ENCODE results near the gene CDH3. TPM values are rescaled to one million over a fixed set of nuclear protein-coding genes. Genes with fewer than 3 reads are reported as not detected.

Gene CDH3
- total RNA-seq, 1 experiment from 2014 or later = not detected

DNA sequence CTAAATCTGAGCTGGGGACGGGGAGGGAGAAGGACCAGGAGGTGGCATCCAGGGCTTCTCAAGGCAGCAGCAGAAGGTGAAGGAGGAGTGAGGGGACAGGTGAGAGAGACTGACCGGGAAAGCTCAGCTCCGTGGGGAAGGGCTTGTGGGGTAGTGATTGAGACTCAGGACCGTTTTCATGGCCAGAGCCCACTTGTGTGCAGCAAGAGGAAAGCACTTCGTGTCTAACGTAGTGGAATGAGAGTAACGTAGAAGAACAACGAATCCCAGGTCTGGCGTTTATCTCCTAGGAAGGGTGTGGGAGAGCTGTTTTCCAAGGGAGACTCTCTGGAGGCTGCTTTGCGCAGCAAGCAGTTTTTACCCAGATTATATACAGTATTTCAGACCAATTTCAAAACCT lies 1.3 kb upstream of the CDH3 start:
- Histone ChIP-seq H3K27me3 (no peaks in the 10 kb centered on the region), H3K4me3 (no peak overlapping the region), H3K36me3 (no peaks in the 10 kb centered on the region), H3K9me3 (no peaks in the 10 kb centered on the region)
- no peak for DNase-seq

DNA sequence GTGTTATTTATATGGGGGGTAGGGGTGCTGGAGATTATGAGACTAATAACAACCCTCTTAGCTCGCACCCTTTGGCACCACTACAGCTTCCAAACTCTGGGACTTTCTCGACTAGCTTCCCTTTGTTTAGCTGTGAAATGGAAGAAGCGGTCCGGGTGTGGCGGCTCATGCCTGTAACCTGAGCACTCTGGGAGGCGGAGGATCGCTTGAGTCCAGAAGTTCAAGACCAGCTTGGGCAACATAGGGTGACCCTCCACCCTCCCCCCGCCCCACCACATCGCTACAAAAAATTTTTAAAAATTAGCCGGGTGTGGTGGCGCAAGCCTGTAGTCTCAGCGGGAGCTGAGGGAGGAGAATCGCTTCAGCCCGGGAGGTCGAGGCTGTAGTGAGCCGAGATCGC lies 814 bp upstream of the CDH3 start:
- Histone ChIP-seq H3K4me3 (no peak overlapping the region), H3K9me3 (no peaks in the 10 kb centered on the region), H3K27me3 (no peaks in the 10 kb centered on the region), H3K36me3 (no peaks in the 10 kb centered on the region)
- DNase-seq = no peak

GRCh38 chr16:68645494-68646388 lies 631 bp downstream of the CDH3 start:
- Histone ChIP-seq H3K36me3 (no peaks in the 10 kb centered on the region), H3K4me3 (no peak overlapping the region), H3K9me3 (no peaks in the 10 kb centered on the region), H3K27me3 (no peaks in the 10 kb centered on the region)
- DNase-seq = no peak

DNA sequence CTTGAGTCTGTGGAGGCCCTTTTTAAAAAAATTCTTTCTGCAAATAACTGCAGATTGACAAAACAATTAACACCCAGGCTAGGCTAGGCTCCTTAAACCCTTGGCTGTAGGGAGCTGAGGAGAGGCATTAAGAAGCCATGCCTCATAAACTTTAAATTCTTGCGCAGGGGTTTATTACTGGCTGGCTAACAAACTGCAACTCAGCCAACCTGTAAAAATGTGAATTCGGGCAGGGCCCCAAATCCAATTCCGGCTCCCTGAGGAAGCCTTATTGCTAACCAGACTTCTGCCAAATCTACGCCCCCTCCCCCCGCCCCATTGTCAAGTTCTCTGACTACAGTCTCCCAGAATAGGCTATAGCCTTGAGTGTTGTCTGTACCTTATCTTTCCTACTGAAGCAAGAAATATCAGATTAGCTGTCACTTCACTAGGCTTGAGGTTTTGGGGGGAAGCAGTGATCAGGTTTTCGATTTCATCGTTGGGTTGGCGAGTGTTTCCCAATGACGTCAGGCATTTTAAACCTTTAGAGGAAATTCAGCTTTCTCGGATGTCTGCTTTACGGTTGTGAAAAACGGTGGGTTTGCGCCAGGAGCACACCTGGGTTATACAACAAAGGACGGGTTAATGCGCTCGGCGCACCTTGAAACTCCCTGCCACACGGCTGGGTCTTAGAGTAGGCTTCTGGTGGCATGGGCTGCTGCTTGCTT lies 2.0 kb downstream of the CDH3 start:
- Histone ChIP-seq H3K27me3 (no peaks in the 10 kb centered on the region), H3K4me3 (no peak overlapping the region), H3K9me3 (no peaks in the 10 kb centered on the region), H3K36me3 (no peaks in the 10 kb centered on the region)
- DNase-seq = peak; percentile 37

- Histone ChIP-seq H3K4me3 (no peak overlapping the region), H3K27me3 (no peaks in the 10 kb centered on the region), H3K36me3 (no peaks in the 10 kb centered on the region), H3K9me3 (no peaks in the 10 kb centered on the region)
- DNase-seq = no peak
Measured at GRCh38 chr16:68651136-68651535, 6.0 kb downstream of the CDH3 start.

- H3K27me3 ChIP-seq = no peaks in the 10 kb centered on the region
- no peaks in the 10 kb centered on the region for H3K36me3 ChIP-seq
- H3K4me3 ChIP-seq = no peak overlapping the region
- DNase-seq = no peak
- no peaks in the 10 kb centered on the region for H3K9me3 ChIP-seq
Measured at GRCh38 chr16:68652659-68653058, 7.5 kb downstream of the CDH3 start.

DNA sequence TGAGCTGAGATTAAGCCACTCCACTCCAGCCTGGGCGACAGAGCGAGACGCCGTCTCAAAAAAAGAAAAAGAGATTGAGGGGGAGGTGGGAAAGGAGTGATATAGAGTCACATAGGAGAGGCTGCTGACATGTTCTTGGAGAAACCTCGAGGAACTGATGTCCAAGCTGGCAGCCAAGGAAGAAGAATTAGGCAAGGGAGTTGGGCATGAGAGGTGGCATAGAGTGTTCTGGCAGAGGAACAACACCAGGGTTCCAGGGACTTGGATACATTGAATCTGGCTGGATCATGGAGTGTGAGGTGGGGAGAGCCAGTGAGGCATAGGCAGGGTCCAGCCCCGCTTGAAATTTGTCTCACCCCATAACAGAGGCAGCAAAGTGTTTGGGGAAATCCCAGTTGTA lies 10.7 kb downstream of the CDH3 start:
- H3K4me3 ChIP-seq = no peak overlapping the region
- no peaks in the 10 kb centered on the region for H3K9me3 ChIP-seq
- no peaks in the 10 kb centered on the region for H3K27me3 ChIP-seq
- H3K36me3 ChIP-seq = no peaks in the 10 kb centered on the region
- DNase-seq = no peak

DNA sequence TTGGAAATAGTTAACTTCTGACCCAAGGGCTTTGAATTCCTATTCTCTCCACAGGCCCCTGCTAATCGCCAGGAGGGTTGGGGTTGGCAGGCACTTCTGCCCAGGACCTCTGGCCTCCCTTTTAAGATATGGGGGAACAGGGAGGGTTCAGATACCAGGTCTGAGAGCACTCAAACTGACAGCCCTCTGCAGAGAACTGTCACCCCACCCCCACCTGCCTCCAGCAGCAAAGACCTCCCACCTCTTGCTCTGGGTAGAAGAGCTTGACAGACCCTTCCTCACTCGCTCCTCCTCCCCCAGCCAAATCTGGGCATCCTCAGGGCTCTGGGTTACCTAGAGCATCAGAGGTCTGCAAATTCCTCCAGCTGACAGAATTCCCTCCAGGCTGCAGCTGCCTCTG lies 11.6 kb downstream of the CDH3 start:
- Histone ChIP-seq H3K27me3 (no peaks in the 10 kb centered on the region), H3K9me3 (no peaks in the 10 kb centered on the region), H3K36me3 (no peaks in the 10 kb centered on the region), H3K4me3 (no peak overlapping the region)
- no peak for DNase-seq

GRCh38 chr16:68658341-68658973 lies 13.3 kb downstream of the CDH3 start:
- H3K9me3 ChIP-seq = no peaks in the 10 kb centered on the region
- no peak overlapping the region for H3K4me3 ChIP-seq
- DNase-seq = peak; percentile 53
- no peaks in the 10 kb centered on the region for H3K27me3 ChIP-seq
- H3K36me3 ChIP-seq = no peaks in the 10 kb centered on the region

- no peak overlapping the region for H3K4me3 ChIP-seq
- no peak for DNase-seq
- no peaks in the 10 kb centered on the region for H3K36me3 ChIP-seq
- no peaks in the 10 kb centered on the region for H3K9me3 ChIP-seq
- H3K27me3 ChIP-seq = no peaks in the 10 kb centered on the region
Measured at GRCh38 chr16:68658974-68659360, 13.9 kb downstream of the CDH3 start.

DNA sequence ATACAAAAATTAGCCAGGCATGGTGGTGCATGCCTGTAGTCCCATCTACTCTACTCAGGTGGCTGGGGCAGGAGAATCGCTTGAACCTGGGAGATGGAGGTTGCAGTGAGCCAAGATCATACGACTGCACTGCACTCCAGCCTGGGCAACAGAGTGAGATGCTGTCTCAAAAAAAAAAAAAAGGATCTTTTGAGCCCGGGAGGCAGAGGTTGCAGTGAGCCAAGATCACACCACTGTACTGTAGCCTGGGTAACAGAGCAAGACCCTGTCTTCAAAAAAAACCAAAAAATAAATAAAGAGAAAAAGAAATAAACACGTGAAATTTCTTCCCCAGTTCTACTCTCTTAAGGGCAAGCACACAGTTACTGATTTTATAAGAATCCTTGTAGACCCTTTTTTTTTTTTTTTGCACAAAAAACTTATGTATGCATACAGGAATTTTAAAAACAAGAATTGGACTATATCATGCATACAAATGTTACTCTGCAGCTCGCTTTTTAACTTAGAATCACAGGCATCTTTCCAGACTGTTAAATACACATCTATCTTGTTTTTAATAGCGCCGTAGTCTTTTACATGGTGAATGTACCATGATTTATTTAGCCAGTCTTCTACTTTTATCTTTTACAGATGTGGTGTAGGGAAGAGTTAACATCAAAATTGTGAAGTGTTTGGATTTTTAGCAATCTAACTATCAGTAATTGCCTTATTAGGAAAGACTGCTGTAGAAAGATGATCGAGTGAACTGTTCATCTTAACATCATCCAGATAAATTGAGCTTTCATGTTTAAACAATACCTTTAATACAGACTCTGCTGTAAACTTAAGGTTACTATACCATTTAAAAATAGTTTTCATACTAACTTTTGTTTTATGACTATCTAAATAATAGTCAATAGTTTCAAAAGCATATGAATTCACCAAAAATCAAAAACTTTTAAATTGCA lies 14.6 kb downstream of the CDH3 start:
- Histone ChIP-seq H3K4me3 (no peak overlapping the region), H3K9me3 (no peaks in the 10 kb centered on the region), H3K27me3 (no peaks in the 10 kb centered on the region), H3K36me3 (no peaks in the 10 kb centered on the region)
- no peak for DNase-seq

DNA sequence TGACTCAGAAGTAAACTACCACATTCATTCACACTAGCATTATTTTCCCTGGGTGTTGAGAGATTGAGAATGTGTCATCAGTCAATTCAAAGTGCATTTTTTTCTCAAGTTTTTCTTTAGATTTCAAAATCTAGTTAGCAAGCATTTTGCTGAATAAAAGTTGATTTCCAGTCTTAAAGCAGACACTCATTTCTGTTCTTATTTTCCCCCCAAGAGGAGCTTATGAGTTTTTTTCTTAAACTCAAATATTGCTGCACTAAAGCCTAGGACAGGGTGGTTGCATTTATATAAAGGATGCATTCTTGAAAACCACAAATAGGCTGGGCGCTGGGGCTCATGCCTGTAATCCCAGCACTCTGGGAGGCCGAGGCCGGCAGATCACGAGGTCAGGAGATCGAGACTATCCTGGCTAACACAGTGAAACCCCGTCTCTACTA lies 15.3 kb downstream of the CDH3 start:
- H3K4me3 ChIP-seq = no peak overlapping the region

GRCh38 chr16:68662035-68662434 lies 16.9 kb downstream of the CDH3 start:
- Histone ChIP-seq H3K27me3 (no peaks in the 10 kb centered on the region), H3K9me3 (no peaks in the 10 kb centered on the region), H3K36me3 (no peaks in the 10 kb centered on the region), H3K4me3 (no peak overlapping the region)
- DNase-seq = no peak

More for the DNA sequence above, 15.3 kb downstream of the CDH3 start:
- peak; percentile 23 for DNase-seq
- Histone ChIP-seq H3K9me3 (no peaks in the 10 kb centered on the region), H3K27me3 (no peaks in the 10 kb centered on the region), H3K36me3 (no peaks in the 10 kb centered on the region)

DNA sequence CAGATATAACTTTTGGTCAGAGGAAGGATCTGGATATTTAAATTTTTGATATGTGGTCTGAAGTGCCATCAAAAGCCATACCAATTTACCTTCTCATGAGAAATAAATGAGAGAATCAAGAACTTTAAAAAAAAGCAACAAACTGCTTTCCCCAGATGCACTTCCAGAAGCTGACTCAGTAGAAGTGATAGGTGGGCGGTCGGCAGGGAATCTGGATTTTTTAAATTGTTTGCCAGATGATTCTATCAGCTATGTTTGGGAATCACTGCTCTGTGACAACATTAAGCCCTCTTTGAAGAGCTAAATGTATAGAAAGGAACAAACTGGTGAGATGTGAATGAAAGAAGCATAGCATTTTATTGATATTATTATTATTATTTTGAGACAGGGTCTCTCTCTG lies 19.2 kb downstream of the CDH3 start:
- Histone ChIP-seq H3K9me3 (no peaks in the 10 kb centered on the region), H3K27me3 (no peaks in the 10 kb centered on the region), H3K36me3 (no peaks in the 10 kb centered on the region), H3K4me3 (no peak overlapping the region)
- no peak for DNase-seq

- DNase-seq = no peak
- Histone ChIP-seq H3K9me3 (no peaks in the 10 kb centered on the region), H3K4me3 (no peak overlapping the region), H3K27me3 (no peaks in the 10 kb centered on the region), H3K36me3 (no peaks in the 10 kb centered on the region)
Measured at GRCh38 chr16:68665501-68665900, 20.4 kb downstream of the CDH3 start.

- Histone ChIP-seq H3K36me3 (no peaks in the 10 kb centered on the region), H3K27me3 (no peaks in the 10 kb centered on the region), H3K4me3 (no peak overlapping the region), H3K9me3 (no peaks in the 10 kb centered on the region)
- DNase-seq = no peak
Measured at GRCh38 chr16:68668266-68668665, 23.2 kb downstream of the CDH3 start.

All from MG63 (cell line).